Cardiac fibroblast (primary cell): ENCODE measurements around the gene TMEM33.
A peak's percentile ranks its signal among the peaks of the same experiment; 100 is the strongest.

Experiments used
- DNase-seq, 2 donors: peaks; one replicate each; pipeline versions ENCODE4 v3.0.0 to v3.0.0-alpha.2; 2010; ENCODE audit warnings: low read depth in 2 of 2
- H3K4me3 ChIP-seq, 2 donors: replicated peaks in 1 of 2; 1 replicate in 1 of 2; 2 replicates in 1 of 2; pipeline ENCODE4 v1.5.1; 2011; ENCODE audit warnings: low read depth in 2 of 2, low read length in 2 of 2, mild to moderate bottlenecking in 2 of 2, moderate library complexity in 1 of 2
- CTCF ChIP-seq: IDR thresholded peaks from one replicate; pipeline ENCODE4 v1.5.1; 2011; ENCODE audit warnings: low read depth, mild to moderate bottlenecking, low read length, inconsistent platforms

The TMEM33 gene

GRCh38 chr4:41982716-41983115 lies 47.5 kb downstream of the TMEM33 start:
- H3K4me3 ChIP-seq = no peak overlapping the region
- DNase-seq = no peak
- no peak for TF ChIP-seq CTCF

GRCh38 chr4:41985151-41985550 lies 49.9 kb downstream of the TMEM33 start:
- TF ChIP-seq CTCF = no peak
- H3K4me3 ChIP-seq = no peak overlapping the region
- no peak for DNase-seq

- TF ChIP-seq CTCF = no peak
- peak overlapping the region; percentile 85 to 91 for H3K4me3 ChIP-seq
- no peak for DNase-seq
These were observed 54.8 kb downstream of the TMEM33 start for GRCh38 chr4:41989994-41990364.

GRCh38 chr4:41990365-41991111 lies 55.3 kb downstream of the TMEM33 start, which contains the start of gene SLC30A9:
Gene SLC30A9, plus strand, starts transcription at chr4:41990530. Its CDS starts 122 bp downstream, at chr4:41990652.
- H3K4me3 ChIP-seq = peak within 1 kb of the TSS; percentile 85 to 91
- TF ChIP-seq CTCF = peak; percentile 50
- peak; percentile 94 to 95 for DNase-seq

GRCh38 chr4:41991916-41992767 lies 56.9 kb downstream of the TMEM33 start:
- no peak for TF ChIP-seq CTCF
- H3K4me3 ChIP-seq = no peak overlapping the region
- peak in 1 of 2 donors; percentile 15 for DNase-seq

- DNase-seq = no peak
- no peak for TF ChIP-seq CTCF
- H3K4me3 ChIP-seq = no peak overlapping the region
These were observed 58.0 kb downstream of the TMEM33 start for GRCh38 chr4:41992967-41993857.
